Activated CD4-positive, alpha-beta T cell treated with anti-CD3 and anti-CD28 coated beads, Interleukin-2, amount 10 ng/mL, durations not matched to agents 7 days and 5 days (primary cell): Measurements from ENCODE around the gene CEACAM19. TPM values are rescaled to one million over a fixed set of nuclear protein-coding genes. Genes with fewer than 3 reads are reported as not detected.

ENCODE experiments used
- CTCF ChIA-PET: fragments of 350-600 bp; sonication (Branson Sonifier 250); formaldehyde crosslinking; loops from one replicate; lab custom pipeline; 2021; ENCODE audit warnings: antibody characterized with exemption; lab: Charles Lee
- POLR2A ChIA-PET: fragments of 350-600 bp; sonication (Branson Sonifier 250); formaldehyde crosslinking; loops from one replicate; lab custom pipeline; 2021; ENCODE audit warnings: antibody characterized with exemption; lab: Charles Lee
- DNase-seq: peaks from one replicate; pipeline ENCODE4 v3.0.0-alpha.2; 2020
- H3K27ac Mint-ChIP-seq: one replicate; pipeline ENCODE4 v1.8.0; 2021; ENCODE audit warnings: mild to moderate bottlenecking, moderate library complexity, mixed read lengths
- H3K27me3 Mint-ChIP-seq: one replicate; pipeline ENCODE4 v1.8.0; 2021; ENCODE audit warnings: mixed read lengths
- H3K36me3 Mint-ChIP-seq: one replicate; pipeline ENCODE4 v1.8.0; 2021; ENCODE audit warnings: low read depth, mixed read lengths
- H3K4me1 Mint-ChIP-seq: one replicate; pipeline ENCODE4 v1.8.0; 2021; ENCODE audit warnings: mixed read lengths
- H3K4me3 Mint-ChIP-seq: one replicate; pipeline ENCODE4 v1.8.0; 2021; ENCODE audit warnings: mild to moderate bottlenecking, moderate library complexity, mixed read lengths
- H3K9me3 Mint-ChIP-seq: one replicate; pipeline ENCODE4 v1.8.0; 2021; ENCODE audit warnings: mixed read lengths
- total RNA-seq, 2 experiments: library from RNA; stranded (reverse); gene quantifications; one replicate each; pipeline ENCODE4 v1.2.3, GENCODE V29; 2021

Gene CEACAM19
- total RNA-seq, 2 experiments from 2014 or later, result 0.23 TPM; not detected in 1

DNA sequence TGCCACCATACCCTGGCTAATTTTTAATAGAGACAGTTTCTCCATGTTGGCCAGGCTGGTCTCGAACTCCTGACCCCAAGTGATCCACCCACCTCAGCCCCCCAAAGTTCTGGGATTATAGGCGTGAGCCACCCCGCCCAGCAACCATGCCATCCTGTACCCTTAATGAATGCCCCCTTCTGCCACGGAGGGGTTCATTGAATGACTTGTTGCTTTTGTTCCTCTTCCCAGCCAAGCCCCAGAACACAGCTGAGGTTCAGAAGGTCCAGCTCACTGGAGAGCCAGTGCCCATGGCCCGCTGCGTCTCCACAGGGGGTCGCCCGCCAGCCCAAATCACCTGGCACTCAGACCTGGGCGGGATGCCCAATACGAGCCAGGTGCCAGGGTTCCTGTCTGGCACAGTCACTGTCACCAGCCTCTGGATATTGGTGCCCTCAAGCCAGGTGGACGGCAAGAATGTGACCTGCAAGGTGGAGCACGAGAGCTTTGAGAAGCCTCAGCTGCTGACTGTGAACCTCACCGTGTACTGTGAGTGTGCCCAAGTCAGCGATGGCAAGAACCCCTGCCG lies 21.6 kb upstream of the CEACAM19 start:
- Mint-ChIP-seq H3K4me1 (peaks cover 5% of the 10 kb centered on the region), H3K36me3 (peaks cover 1% of the 10 kb centered on the region), H3K27ac (no peak overlapping the region), H3K9me3 (no peaks in the 10 kb centered on the region), H3K27me3 (no peaks in the 10 kb centered on the region), H3K4me3 (no peak overlapping the region)
- CTCF ChIA-PET, result no interaction called here
- DNase-seq, result no peak
- POLR2A ChIA-PET, result no interaction called here

DNA sequence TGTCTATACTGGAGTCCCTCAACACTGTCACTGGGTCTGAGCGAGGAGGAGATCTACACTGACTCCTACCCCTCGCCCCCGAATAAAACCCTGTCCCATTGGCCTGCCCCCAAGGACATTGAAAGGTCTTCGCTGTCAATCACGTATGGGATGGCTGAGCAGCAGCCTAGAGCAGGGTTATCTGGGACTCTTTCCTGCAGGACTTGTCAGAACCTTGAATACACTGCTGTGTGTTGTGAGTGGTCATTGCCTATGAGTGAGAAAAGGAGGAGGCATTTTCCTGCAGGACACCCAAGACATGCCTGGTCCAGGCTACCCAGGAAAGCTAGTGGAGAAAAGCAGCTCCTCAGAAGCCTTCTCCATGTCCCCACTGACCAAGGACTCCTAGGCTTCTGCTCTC lies 17.9 kb upstream of the CEACAM19 start:
- CTCF ChIA-PET, result interaction anchor here (1.0 kb wide), 1 partner anchor 191 kb away, joined by 4 read pairs; no protein-coding TSS in a partner anchor
- Mint-ChIP-seq H3K27me3 (no peaks in the 10 kb centered on the region), H3K4me3 (no peak overlapping the region), H3K9me3 (no peaks in the 10 kb centered on the region), H3K27ac (no peak overlapping the region), H3K36me3 (peaks cover 1% of the 10 kb centered on the region), H3K4me1 (peaks cover 6% of the 10 kb centered on the region)
- no peak for DNase-seq
- POLR2A ChIA-PET, result no interaction called here

DNA sequence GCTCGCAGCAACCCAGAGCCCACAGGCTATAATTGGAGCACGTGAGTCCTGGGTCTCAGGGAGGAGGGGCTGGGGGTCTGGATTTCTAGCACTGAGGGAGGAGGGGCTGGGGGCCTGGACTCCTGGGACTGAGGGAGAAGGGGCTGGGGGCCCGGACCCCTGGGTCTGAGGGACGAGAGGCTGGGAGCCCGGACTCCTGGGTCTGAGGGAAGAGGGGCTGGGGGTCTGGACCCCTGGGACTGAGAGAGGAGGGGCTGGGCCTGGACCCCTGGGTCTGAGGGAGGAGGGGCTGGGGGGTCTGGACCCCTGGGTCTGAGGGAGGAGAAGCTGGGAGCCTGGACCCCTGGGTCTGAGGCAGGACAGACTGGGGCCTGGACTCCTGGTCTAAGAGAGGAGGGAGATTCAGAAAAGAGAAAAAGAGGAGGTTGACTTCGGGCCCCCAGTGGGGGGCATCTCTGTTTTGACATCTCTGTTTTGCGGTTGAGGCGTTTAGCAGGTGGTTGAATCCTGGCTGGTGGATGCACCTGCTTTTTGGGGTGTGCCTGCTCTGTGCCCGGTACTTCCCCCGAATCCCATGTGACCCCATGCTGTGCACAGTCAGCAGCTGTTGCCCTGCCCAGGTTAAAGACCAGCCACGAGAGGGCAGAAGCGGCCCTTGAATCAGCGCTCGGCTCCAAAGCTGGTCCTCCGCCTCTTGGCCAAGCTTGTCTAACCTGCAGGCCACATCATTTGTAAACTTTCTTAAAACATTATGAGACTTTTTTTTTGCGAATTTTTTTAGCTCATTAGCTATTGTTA lies 17.1 kb upstream of the CEACAM19 start:
- no peaks in the 10 kb centered on the region for H3K9me3 Mint-ChIP-seq
- H3K27me3 Mint-ChIP-seq, result no peaks in the 10 kb centered on the region
- CTCF ChIA-PET, result interaction anchor here (0.7 to 1.3 kb wide), 8 partner anchors 10 to 595 kb away, joined by 3 to 8 read pairs (median 3); partner anchors contain the start of gene PVR
- POLR2A ChIA-PET, result no interaction called here
- peaks cover 1% of the 10 kb centered on the region for H3K36me3 Mint-ChIP-seq
- DNase-seq, result peak; percentile 76
- H3K4me3 Mint-ChIP-seq, result no peak overlapping the region
- H3K27ac Mint-ChIP-seq, result no peak overlapping the region
- H3K4me1 Mint-ChIP-seq, result peaks cover 6% of the 10 kb centered on the region

DNA sequence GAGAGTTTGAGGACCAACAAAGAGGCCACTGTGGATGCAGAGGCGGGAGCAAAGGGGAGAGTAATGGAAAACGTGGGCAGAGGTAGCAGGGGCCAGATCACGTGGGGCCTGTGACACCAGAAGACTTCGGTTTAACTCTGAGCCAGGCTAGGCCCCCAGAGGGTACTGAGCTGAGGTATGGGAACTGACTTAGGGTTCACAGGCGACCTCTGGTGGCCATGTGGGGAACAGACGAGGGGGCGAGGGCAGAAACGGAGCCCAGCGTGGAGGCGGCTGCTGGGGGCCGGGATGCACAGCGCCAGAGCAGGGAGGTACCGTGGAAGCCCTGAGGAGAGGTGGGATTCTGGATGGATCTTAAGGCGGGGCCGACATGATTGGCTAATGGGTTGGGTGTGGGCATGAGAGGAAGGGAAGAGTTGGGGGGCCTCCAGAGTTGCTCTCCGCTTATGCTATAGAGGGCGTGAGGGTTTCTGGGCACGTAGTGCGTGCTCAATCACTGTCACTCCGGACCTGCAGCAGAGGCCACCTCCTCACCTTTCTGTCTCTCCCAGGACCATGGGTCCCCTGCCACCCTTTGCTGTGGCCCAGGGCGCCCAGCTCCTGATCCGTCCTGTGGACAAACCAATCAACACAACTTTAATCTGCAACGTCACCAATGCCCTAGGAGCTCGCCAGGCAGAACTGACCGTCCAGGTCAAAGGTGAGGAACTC lies 13.9 kb upstream of the CEACAM19 start:
- H3K4me3 Mint-ChIP-seq, result no peak overlapping the region
- peaks cover 6% of the 10 kb centered on the region for H3K4me1 Mint-ChIP-seq
- no peaks in the 10 kb centered on the region for H3K27me3 Mint-ChIP-seq
- H3K27ac Mint-ChIP-seq, result no peak overlapping the region
- POLR2A ChIA-PET, result no interaction called here
- CTCF ChIA-PET, result interaction anchor here (0.9 to 1.9 kb wide), 5 partner anchors 9 to 113 kb away, joined by 3 to 6 read pairs (median 3); partner anchors contain the start of gene PVR
- no peaks in the 10 kb centered on the region for H3K9me3 Mint-ChIP-seq
- H3K36me3 Mint-ChIP-seq, result no peaks in the 10 kb centered on the region
- DNase-seq, result peak; percentile 68

DNA sequence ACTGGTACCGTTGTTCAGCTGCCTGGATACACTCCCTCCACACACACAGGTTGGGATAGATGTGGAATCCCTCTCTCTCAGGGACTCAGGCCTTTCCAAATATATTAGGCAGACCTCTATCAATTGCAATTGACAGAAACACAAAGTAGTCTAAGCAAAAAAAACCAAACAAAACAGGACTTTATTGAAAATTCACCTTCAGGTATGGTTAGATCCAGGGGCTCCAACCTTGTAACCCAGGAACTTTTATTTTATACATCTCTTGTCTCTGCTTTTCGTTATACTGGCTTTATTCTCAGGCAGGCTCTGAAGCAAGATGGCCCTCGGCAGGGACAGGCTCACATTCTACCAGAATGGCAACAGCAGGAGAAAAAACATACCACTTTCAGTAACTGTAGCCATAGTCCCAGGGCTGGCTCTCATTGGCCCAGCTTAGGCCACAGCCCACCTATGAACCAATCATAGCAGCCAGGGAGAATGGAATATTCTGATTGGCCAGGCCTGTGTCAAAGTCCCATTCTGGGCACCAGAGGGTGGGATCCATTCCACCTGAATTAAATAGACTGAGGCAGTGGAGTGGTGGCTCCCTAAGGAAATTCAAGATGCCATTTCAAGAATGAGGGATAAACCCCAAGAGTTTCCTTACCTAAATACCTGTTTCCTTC lies 13.1 kb upstream of the CEACAM19 start:
- no peaks in the 10 kb centered on the region for H3K9me3 Mint-ChIP-seq
- DNase-seq, result no peak
- H3K27ac Mint-ChIP-seq, result no peak overlapping the region
- no peaks in the 10 kb centered on the region for H3K27me3 Mint-ChIP-seq
- CTCF ChIA-PET, result interaction anchor here (1.4 to 1.9 kb wide), 2 partner anchors 14 to 112 kb away, joined by 4 to 6 read pairs; partner anchors contain the start of gene PVR
- peaks cover 6% of the 10 kb centered on the region for H3K4me1 Mint-ChIP-seq
- POLR2A ChIA-PET, result no interaction called here
- no peak overlapping the region for H3K4me3 Mint-ChIP-seq
- no peaks in the 10 kb centered on the region for H3K36me3 Mint-ChIP-seq

DNA sequence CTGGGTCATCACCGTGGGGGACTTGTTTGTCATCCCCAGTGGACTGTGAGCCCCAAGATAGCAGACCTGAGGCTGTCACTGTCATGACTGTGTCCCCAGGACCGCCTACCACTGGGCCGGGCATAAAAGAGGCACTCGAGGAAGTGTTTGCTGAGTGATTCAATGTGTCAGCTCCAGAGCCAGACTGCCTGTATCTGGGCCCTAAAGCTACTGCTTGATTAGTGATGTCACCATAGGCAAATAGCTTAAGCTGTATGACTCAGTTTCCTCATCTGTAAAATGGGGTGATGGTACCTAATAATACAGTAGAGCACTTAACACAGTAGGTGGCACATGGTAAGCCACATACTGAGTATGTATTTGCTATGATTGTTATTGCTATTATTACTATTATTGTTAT lies 11.2 kb upstream of the CEACAM19 start:
- no peak for DNase-seq
- Mint-ChIP-seq H3K4me1 (no peaks in the 10 kb centered on the region), H3K27me3 (no peaks in the 10 kb centered on the region), H3K4me3 (no peak overlapping the region), H3K9me3 (no peaks in the 10 kb centered on the region), H3K27ac (no peak overlapping the region), H3K36me3 (no peaks in the 10 kb centered on the region)
- CTCF ChIA-PET, result interaction anchor here (1.9 kb wide), 1 partner anchor 110 kb away, joined by 6 read pairs; no protein-coding TSS in a partner anchor
- POLR2A ChIA-PET, result no interaction called here

DNA sequence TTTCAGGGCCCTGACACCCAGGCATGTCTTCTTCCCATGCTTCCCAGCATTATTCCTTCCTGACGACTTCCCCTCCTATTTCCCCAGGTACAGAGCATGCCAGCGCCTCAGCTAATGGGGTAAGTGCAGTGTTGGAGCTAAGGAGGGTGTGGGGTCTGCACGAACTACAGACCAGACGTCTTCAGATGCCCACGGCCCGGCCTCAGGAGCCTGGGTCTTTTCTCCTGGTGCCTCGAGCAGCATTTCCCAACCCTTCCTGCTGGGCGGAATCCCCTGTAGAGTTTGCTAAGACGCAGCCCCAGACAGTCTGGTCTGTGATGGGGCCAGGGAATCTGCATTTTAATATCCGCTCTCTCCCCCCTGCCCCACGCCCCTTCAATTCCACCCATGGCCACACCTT lies 10.1 kb upstream of the CEACAM19 start:
- Mint-ChIP-seq H3K27ac (no peak overlapping the region), H3K4me3 (no peak overlapping the region), H3K4me1 (no peaks in the 10 kb centered on the region), H3K9me3 (no peaks in the 10 kb centered on the region), H3K36me3 (no peaks in the 10 kb centered on the region), H3K27me3 (no peaks in the 10 kb centered on the region)
- no peak for DNase-seq
- ChIA-PET CTCF (interaction anchor here (0.7 kb wide), 1 partner anchor 379 kb away, joined by 4 read pairs; no protein-coding TSS in a partner anchor), POLR2A (no interaction called here)

DNA sequence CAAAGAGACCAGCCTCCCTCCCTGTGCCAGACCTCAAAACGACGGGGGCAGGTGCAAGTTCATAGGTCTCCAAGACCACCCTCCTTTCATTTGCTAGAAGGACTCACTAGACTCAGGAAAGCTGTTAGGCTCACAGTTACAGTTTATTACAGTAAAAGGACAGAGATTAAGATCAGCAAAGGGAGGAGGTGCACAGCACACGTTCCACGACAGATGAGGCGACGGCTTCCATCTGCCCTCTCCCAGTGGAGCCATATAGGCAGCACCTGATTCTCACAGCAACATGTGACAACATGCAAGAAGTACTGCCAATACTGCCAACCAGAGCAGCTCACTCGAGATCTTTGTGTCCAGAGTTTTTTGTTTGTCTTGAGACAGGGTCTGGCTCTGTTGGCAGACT lies 9.4 kb upstream of the CEACAM19 start:
- no peaks in the 10 kb centered on the region for H3K27me3 Mint-ChIP-seq
- DNase-seq, result no peak
- ChIA-PET CTCF (interaction anchor here (0.7 kb wide), 1 partner anchor 378 kb away, joined by 4 read pairs; no protein-coding TSS in a partner anchor), POLR2A (no interaction called here)
- no peaks in the 10 kb centered on the region for H3K36me3 Mint-ChIP-seq
- H3K4me3 Mint-ChIP-seq, result no peak overlapping the region
- H3K4me1 Mint-ChIP-seq, result no peaks in the 10 kb centered on the region
- H3K27ac Mint-ChIP-seq, result no peak overlapping the region
- H3K9me3 Mint-ChIP-seq, result no peaks in the 10 kb centered on the region

DNA sequence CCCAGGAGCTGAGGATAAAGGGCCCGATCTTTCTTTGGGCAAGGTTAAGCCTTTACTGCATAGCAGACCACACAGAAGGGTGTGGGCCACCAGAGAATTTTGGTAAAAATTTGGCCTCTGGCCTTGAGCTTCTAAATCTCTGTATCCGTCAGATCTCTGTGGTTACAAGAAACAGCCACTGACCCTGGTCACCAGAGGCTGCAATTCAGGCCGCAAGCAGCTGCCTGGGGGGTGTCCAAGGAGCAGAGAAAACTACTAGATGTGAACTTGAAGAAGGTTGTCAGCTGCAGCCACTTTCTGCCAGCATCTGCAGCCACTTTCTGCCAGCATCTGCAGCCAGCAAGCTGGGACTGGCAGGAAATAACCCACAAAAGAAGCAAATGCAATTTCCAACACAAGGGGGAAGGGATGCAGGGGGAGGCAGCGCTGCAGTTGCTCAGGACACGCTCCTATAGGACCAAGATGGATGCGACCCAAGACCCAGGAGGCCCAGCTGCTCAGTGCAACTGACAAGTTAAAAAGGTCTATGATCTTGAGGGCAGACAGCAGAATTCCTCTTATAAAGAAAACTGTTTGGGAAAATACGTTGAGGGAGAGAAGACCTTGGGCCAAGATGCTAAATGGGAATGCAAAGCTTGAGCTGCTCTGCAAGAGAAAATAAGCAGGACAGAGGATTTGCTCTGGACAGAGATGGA lies 8.4 kb upstream of the CEACAM19 start:
- Mint-ChIP-seq H3K36me3 (no peaks in the 10 kb centered on the region), H3K9me3 (no peaks in the 10 kb centered on the region), H3K4me1 (no peaks in the 10 kb centered on the region), H3K27ac (no peak overlapping the region), H3K27me3 (no peaks in the 10 kb centered on the region), H3K4me3 (no peak overlapping the region)
- CTCF ChIA-PET, result interaction anchor here (0.6 to 1.7 kb wide), 5 partner anchors 13 to 121 kb away, joined by 3 to 5 read pairs (median 3); no protein-coding TSS in a partner anchor
- DNase-seq, result no peak
- POLR2A ChIA-PET, result interaction anchor here (0.6 kb wide), 1 partner anchor 406 kb away, joined by 4 read pairs; no protein-coding TSS in a partner anchor

DNA sequence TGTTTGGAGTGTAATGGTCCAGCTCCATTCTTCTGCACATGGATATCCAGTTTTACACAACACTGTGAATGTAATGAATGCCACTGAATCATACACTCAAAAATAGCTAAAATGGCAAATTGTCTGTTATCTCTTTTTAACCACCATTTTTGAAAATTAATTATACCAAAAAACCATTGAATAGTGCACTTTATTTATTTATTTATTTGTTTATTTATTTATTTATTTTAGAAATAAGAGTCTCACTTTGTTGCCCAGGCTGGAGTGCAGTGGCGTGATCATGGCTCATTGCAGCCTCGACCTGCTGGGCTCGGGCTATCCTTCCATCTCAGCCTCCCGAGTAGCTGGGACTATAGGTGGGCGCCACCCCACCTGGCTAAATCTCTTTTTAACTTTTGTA lies 7.3 kb upstream of the CEACAM19 start:
- DNase-seq, result no peak
- CTCF ChIA-PET, result interaction anchor here (0.6 to 1.7 kb wide), 4 partner anchors 12 to 134 kb away, joined by 3 to 5 read pairs (median 4); no protein-coding TSS in a partner anchor
- no peaks in the 10 kb centered on the region for H3K9me3 Mint-ChIP-seq
- no peak overlapping the region for H3K4me3 Mint-ChIP-seq
- no peaks in the 10 kb centered on the region for H3K27me3 Mint-ChIP-seq
- H3K36me3 Mint-ChIP-seq, result no peaks in the 10 kb centered on the region
- POLR2A ChIA-PET, result no interaction called here
- H3K4me1 Mint-ChIP-seq, result no peaks in the 10 kb centered on the region
- H3K27ac Mint-ChIP-seq, result no peak overlapping the region

DNA sequence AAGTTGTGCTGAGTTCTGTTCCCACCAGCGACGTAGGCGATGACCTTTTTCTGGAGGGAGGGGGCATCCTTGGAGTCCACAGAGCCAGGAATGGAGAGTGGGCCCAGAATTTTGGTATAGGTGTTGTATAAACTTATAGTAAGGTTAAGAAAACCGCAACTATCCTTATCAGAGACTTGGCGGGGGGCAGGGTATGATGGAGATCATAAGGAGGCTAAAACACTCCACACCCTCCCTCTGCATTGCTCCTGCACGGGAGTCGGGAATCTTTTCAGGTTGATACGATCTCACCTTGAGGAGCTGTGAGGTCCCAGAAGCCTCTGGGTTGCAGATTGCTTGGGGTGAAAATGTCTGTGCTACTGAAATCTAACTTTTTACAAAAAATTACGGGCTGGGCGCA lies 6.3 kb upstream of the CEACAM19 start:
- Mint-ChIP-seq H3K9me3 (no peaks in the 10 kb centered on the region), H3K27ac (no peak overlapping the region), H3K4me1 (no peaks in the 10 kb centered on the region), H3K36me3 (no peaks in the 10 kb centered on the region), H3K4me3 (no peak overlapping the region), H3K27me3 (no peaks in the 10 kb centered on the region)
- CTCF ChIA-PET, result no interaction called here
- DNase-seq, result no peak
- POLR2A ChIA-PET, result no interaction called here
